Astrocyte (in vitro differentiated cells and primary cell): Measurements from ENCODE around the gene GJA1. TPM values are rescaled to one million over a fixed set of nuclear protein-coding genes. Genes with fewer than 3 reads are reported as not detected.

Experiments used
- DNase-seq: peaks from one replicate; pipeline ENCODE4 v3.0.0-alpha.2; 2010; ENCODE audit warnings: low read depth
- FAIRE-seq: peaks from 2 replicates; lab custom pipeline; 2011; peaks lifted over from hg19 to GRCh38; lab: Jason Lieb, UNC
- H2AFZ ChIP-seq: 2 replicates; pipeline ENCODE4 v1.6.0; 2012; ENCODE audit warnings: low read depth, low read length, inconsistent platforms
- H3K27ac ChIP-seq: 2 replicates; pipeline ENCODE4 v1.5.1; 2011; ENCODE audit warnings: low read depth, low read length, inconsistent platforms
- H3K27me3 ChIP-seq: 2 replicates; pipeline ENCODE4 v1.6.0; 2011; ENCODE audit warnings: low read length, inconsistent platforms; ENCODE audit not compliant: insufficient read depth
- H3K36me3 ChIP-seq: 2 replicates; pipeline ENCODE4 v1.5.1; 2011; ENCODE audit warnings: low read length, inconsistent platforms; ENCODE audit not compliant: insufficient read depth
- H3K4me1 ChIP-seq: 2 replicates; pipeline ENCODE4 v1.5.1; 2011; ENCODE audit warnings: low read length, inconsistent platforms; ENCODE audit not compliant: insufficient read depth
- H3K4me2 ChIP-seq: 2 replicates; pipeline ENCODE4 v1.6.0; 2012; ENCODE audit warnings: low read length, inconsistent platforms
- H3K4me3 ChIP-seq: 2 replicates; pipeline ENCODE4 v1.5.1; 2011; ENCODE audit warnings: low read depth, mild to moderate bottlenecking, low read length, inconsistent platforms; ENCODE audit not compliant: insufficient read depth
- H3K79me2 ChIP-seq: 2 replicates; pipeline ENCODE4 v1.6.0; 2012; ENCODE audit warnings: mild to moderate bottlenecking, low read length, inconsistent platforms; ENCODE audit not compliant: insufficient read depth
- H3K9ac ChIP-seq: 2 replicates; pipeline ENCODE4 v1.6.0; 2012; ENCODE audit warnings: mild to moderate bottlenecking, low read length, inconsistent platforms
- H3K9me3 ChIP-seq: 2 replicates; pipeline ENCODE4 v1.5.1; 2012; ENCODE audit warnings: low read depth, mild to moderate bottlenecking, low read length, inconsistent platforms; ENCODE audit not compliant: insufficient read depth
- H4K20me1 ChIP-seq: 2 replicates; pipeline ENCODE4 v1.6.0; 2012; ENCODE audit warnings: low read length, inconsistent platforms; ENCODE audit not compliant: insufficient read depth
- H3K27ac Mint-ChIP-seq: one replicate; pipeline ENCODE4 v1.8.0; 2021; ENCODE audit warnings: mild to moderate bottlenecking, mixed read lengths; ENCODE audit not compliant: unreplicated experiment
- H3K27me3 Mint-ChIP-seq: one replicate; pipeline ENCODE4 v1.8.0; 2021; ENCODE audit warnings: low read depth, mixed read lengths; ENCODE audit not compliant: unreplicated experiment
- H3K36me3 Mint-ChIP-seq: one replicate; pipeline ENCODE4 v1.8.0; 2021; ENCODE audit warnings: low read depth, mixed read lengths; ENCODE audit not compliant: unreplicated experiment
- H3K4me1 Mint-ChIP-seq: one replicate; pipeline ENCODE4 v1.8.0; 2021; ENCODE audit warnings: low read depth, mixed read lengths; ENCODE audit not compliant: unreplicated experiment
- H3K4me3 Mint-ChIP-seq: one replicate; pipeline ENCODE4 v1.8.0; 2021; ENCODE audit warnings: mild to moderate bottlenecking, moderate library complexity, mixed read lengths; ENCODE audit not compliant: unreplicated experiment
- H3K9me3 Mint-ChIP-seq: one replicate; pipeline ENCODE4 v1.8.0; 2021; ENCODE audit warnings: mild to moderate bottlenecking, mixed read lengths; ENCODE audit not compliant: unreplicated experiment
- EZH2 ChIP-seq: IDR thresholded peaks from 2 replicates; pipeline ENCODE4 v1.6.1; 2012; ENCODE audit warnings: mild to moderate bottlenecking, low read length, inconsistent platforms; ENCODE audit not compliant: insufficient read depth
- total RNA-seq: library from RNA; stranded (reverse); gene quantifications from 2 replicates; pipeline ENCODE4 v1.2.1, GENCODE V29; 2021
- TF ChIP-seq, protein P1 (sequence below): IDR thresholded peaks from 2 replicates; pipeline ENCODE4 v1.5.1; 2011; ENCODE audit warnings: low read depth, mild to moderate bottlenecking, inconsistent platforms, low read length, moderate library complexity; ENCODE audit not compliant: insufficient read depth

GJA1 gene
- total RNA-seq, 1 donor from 2014 or later = 433 TPM

DNA sequence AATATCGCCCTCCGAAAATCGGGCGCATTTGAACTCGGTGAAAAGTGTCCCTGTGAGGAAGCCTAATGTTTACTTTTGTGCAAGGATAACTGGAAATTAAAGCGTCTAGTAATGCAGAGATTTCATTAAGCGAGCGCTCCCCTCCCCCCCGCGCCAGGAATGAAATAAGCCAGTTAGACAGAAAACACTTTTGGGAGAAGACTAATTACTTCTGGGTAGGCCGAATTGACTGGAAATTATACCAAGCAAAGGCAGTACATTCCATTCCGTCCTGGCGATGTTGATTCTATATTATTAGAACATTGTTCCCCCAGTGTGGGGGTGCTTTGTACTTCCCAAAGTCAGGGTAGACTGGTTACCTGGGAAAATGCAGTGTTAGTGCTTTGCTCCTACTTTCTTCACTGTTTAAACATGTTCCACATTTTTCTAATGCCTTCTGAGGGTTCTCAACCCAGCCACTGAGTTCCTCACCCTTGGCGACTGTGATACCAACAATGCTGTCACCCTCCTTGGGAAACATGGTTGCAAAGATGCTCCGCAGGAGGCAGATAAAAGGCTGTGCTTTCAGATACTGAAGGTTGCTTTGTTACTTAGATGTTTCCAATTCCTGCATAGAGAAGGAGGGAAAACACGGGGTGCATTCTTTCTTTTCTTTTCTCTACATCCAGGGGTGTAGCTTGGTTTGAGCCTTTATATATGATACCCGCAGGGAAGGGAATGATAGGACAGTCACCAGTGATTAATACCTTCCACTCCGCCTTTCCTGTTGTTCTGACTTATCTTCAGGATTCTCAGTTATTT lies 2.6 kb downstream of the GJA1 start:
- peaks cover 82% of the 10 kb centered on the region for H3K79me2 ChIP-seq
- H3K36me3 ChIP-seq = no peaks in the 10 kb centered on the region
- Mint-ChIP-seq H3K4me3 (peak overlapping the region; percentile 100), H3K9me3 (no peaks in the 10 kb centered on the region), H3K4me1 (peaks cover 32% of the 10 kb centered on the region), H3K27me3 (no peaks in the 10 kb centered on the region), H3K36me3 (no peaks in the 10 kb centered on the region), H3K27ac (peak overlapping the region; percentile 97)
- H3K9ac ChIP-seq = peak overlapping the region; percentile 99
- TF ChIP-seq, protein P1, sequence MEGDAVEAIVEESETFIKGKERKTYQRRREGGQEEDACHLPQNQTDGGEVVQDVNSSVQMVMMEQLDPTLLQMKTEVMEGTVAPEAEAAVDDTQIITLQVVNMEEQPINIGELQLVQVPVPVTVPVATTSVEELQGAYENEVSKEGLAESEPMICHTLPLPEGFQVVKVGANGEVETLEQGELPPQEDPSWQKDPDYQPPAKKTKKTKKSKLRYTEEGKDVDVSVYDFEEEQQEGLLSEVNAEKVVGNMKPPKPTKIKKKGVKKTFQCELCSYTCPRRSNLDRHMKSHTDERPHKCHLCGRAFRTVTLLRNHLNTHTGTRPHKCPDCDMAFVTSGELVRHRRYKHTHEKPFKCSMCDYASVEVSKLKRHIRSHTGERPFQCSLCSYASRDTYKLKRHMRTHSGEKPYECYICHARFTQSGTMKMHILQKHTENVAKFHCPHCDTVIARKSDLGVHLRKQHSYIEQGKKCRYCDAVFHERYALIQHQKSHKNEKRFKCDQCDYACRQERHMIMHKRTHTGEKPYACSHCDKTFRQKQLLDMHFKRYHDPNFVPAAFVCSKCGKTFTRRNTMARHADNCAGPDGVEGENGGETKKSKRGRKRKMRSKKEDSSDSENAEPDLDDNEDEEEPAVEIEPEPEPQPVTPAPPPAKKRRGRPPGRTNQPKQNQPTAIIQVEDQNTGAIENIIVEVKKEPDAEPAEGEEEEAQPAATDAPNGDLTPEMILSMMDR = no peak
- TF ChIP-seq EZH2 = no peak
- peaks cover 38% of the 10 kb centered on the region for H4K20me1 ChIP-seq
- H3K4me1 ChIP-seq = peaks cover 18% of the 10 kb centered on the region
- no peak overlapping the region for H2AFZ ChIP-seq
- peak overlapping the region; percentile 99 for H3K4me3 ChIP-seq
- H3K4me2 ChIP-seq = peak overlapping the region; percentile 86
- DNase-seq = peak; percentile 71
- H3K9me3 ChIP-seq = no peaks in the 10 kb centered on the region
- H3K27me3 ChIP-seq = no peaks in the 10 kb centered on the region
- H3K27ac ChIP-seq = peak overlapping the region; percentile 97
- FAIRE-seq = peak; percentile 55

DNA sequence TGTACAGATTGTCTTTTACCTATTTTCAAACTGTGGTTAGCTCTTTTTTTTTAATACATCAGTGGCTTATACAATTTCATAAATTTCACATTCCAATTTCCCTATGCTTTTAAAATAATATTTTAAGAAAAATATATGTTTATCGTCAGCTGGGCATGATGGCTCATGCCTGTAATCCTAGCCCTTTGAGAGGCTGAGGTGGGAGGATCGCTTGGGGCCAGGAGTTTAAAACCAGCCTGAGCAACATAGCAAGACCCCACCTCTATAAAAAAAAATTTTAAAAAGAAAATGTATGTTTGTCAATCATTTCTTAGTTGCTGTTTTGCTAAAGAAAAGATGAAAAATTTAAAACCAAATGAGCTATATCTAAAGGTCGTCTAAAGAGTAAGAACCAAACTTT lies 3.4 kb downstream of the GJA1 start:
- Mint-ChIP-seq H3K4me3 (peak overlapping the region; percentile 100), H3K9me3 (no peaks in the 10 kb centered on the region), H3K27me3 (no peaks in the 10 kb centered on the region), H3K4me1 (peaks cover 34% of the 10 kb centered on the region), H3K36me3 (no peaks in the 10 kb centered on the region), H3K27ac (peak overlapping the region; percentile 64)
- H4K20me1 ChIP-seq = peaks cover 46% of the 10 kb centered on the region
- H3K27me3 ChIP-seq = no peaks in the 10 kb centered on the region
- peak overlapping the region; percentile 99 for H3K4me3 ChIP-seq
- peaks cover 90% of the 10 kb centered on the region for H3K79me2 ChIP-seq
- H3K4me2 ChIP-seq = peak overlapping the region; percentile 86
- no peak for FAIRE-seq
- no peaks in the 10 kb centered on the region for H3K36me3 ChIP-seq
- H2AFZ ChIP-seq = no peak overlapping the region
- peak overlapping the region; percentile 97 for H3K27ac ChIP-seq
- TF ChIP-seq EZH2 = no peak
- TF ChIP-seq, protein P1 = no peak
- DNase-seq = no peak
- H3K9ac ChIP-seq = peak overlapping the region; percentile 99
- H3K9me3 ChIP-seq = no peaks in the 10 kb centered on the region
- peaks cover 20% of the 10 kb centered on the region for H3K4me1 ChIP-seq

DNA sequence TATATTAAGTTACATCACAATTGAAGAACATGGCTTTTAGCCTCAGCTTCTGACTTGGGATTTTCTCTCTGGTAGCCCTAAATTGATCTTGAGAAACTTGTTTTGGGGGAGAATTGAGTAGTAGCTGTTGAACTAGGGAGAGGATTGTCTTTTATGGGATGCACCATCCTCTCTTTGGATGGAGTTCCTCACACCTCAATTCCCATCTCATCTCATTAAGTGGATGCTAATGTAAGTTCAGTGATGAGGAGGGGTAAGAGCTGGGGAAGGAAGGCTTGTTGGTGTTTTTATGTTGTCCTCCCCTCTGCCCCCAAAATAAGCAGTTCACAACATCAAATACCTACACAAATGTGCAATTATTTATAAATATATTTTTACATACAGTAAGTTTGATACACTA lies 4.0 kb downstream of the GJA1 start:
- Mint-ChIP-seq H3K4me1 (peaks cover 37% of the 10 kb centered on the region), H3K27me3 (no peaks in the 10 kb centered on the region), H3K36me3 (no peaks in the 10 kb centered on the region), H3K9me3 (no peaks in the 10 kb centered on the region), H3K4me3 (peak overlapping the region; percentile 100), H3K27ac (peak overlapping the region; percentile 64)
- FAIRE-seq (no peak), DNase-seq (no peak)
- Histone ChIP-seq H3K36me3 (no peaks in the 10 kb centered on the region), H2AFZ (no peak overlapping the region), H3K4me3 (peak overlapping the region; percentile 99), H3K4me1 (peaks cover 26% of the 10 kb centered on the region), H3K4me2 (peak overlapping the region; percentile 86), H3K27ac (peak overlapping the region; percentile 97), H3K9ac (peak overlapping the region; percentile 99), H3K79me2 (peaks cover 96% of the 10 kb centered on the region), H3K27me3 (no peaks in the 10 kb centered on the region), H3K9me3 (no peaks in the 10 kb centered on the region), H4K20me1 (peaks cover 52% of the 10 kb centered on the region)
- TF ChIP-seq EZH2 = no peak
- TF ChIP-seq, protein P1 = no peak
